Activated gamma-delta T cell treated with anti-CD3 and anti-CD28 coated beads, Interleukin-2, amount 50 U/mL, for 16 hours (primary cell): Measurements from ENCODE around the gene ASIC2.

Experiments
- DNase-seq: peaks from one replicate; pipeline ENCODE4 v3.0.0-alpha.2; 2020; ENCODE audit warnings: low read depth

The ASIC2 gene

DNA sequence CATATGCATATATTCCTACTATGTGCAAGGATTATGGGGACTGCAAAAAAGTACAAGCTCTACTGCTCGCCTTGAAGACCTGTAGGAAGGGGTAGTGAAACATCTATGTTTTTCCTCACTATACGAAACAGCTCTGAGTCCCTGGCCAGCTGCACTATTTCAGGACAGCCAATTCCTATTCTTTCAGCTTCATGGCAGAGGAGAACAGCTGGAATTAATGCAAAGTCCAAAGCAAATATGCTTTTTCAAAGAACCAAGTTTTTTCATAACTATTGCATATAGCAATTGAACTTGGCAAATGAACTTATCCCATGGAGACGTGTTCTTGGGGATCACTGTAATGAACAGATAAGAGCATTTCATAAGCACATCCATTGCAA is 179.1 kb downstream of the ASIC2 start:
- no peak for DNase-seq

DNA sequence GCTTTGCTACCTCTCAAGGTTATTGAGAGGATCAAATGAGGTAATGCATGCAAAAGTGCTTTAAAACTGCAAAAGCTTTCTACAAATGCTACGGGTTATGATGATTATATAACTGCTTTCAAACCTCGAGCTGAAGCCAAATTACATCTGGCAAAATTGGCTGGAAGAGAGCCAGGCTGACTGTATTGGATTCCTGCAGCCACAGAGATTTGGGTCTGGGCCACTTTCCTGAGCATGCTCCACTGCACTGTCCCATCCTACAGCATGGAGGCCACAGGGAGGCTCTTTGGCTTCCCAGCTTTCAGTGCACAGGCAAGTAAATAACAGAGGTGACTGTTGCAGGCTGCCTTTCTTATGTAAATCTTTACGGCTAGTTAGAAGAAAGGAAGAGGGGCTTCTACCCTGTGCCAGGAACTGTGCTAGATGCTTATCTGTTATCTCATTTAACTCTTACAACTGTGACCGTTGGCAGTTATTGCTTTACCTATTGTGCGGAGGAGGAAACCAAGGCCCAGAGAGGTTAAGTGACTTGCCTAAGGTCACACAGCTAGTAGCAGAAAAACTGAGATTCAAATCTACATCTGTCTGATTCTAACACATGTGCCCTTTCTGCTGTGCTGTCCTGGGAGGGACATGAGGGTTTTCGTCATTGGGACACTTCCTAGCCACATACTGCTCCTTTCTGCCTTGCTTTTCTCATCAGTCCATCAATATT is 179.7 kb downstream of the ASIC2 start:
- no peak for DNase-seq

DNA sequence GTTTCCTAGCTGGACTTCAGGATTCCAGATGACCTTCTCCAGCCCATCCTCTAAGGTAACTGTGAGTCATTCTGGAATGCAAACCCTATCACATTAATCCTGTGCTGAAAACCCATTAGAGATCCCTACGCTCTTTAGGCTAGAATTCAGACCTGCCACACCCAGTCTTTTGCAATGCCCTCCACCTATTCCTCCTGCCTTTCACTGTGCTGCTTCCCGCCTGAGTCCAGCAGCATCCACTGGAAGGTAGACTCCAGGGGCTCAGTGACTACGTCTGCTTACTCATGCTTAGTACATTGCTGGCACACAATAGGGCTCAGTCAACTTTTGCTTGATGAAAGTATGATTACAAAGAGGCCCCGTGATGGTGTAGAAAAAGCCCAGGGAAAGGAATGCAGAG is 180.3 kb downstream of the ASIC2 start:
- DNase-seq, result no peak

DNA sequence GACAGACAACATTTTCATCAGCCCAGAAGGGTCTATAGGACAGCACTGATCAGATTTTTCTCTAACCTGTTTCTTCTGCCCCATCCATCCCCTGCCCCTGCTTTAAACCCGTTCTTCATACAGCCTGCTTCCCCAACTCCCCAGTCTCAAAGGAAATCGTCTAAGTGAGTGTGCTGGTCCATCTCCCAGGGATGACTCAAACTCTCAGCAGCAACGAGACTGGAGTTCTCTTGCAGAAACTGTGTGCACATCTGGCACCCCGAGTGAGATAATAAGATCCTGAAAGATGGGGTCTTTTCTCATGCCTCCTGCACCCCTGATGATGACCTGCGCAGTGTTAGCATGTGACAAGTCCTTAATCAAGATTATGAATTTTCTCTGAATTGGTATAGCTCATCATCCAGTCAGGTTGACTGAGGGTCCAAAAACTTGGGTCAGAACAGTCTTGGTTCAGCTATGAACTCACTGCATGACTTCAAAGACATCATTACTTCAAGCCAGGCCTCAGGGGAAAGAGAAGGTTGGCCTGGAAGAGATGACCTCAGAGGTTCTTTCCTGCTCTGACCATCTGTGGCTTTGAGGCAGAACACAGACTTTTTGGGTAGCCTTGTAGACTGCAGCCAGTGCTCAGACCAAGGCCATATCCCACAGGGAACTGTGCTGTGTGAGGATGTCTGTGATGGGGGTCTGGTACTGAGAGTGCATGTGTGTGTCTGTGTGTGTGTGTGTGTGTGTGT is 183.6 kb downstream of the ASIC2 start:
- DNase-seq, result no peak

DNA sequence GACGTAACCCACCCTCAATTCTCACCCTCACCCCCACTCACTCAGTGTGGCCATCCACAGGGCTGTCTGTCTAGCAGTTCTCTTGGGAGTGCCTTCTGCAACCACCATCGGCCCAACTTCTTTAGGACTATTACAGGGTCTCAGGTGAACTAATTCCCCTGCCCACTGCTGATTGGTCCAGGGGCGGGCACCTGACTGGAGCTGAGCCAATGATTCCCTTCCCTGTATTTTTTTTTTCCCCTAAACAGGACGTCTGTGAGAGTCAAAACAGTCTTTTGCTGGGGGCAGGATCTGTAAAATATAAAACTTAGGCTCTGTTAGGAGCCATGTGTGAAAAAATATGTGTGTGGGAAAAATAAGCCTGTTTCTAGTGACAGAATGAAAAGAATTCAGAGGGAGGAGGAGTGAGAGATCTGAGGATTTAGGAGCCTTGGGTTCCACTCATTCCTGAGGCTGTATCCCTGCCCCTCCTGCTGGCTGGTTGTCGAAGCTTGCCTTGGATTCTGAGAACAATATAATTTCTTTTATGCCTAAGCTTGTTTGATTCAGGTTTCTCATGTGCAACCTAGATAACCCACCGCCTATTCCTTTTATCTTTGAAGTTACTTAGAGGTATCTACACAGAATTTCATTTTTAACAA is 186.4 kb downstream of the ASIC2 start:
- no peak for DNase-seq

DNA sequence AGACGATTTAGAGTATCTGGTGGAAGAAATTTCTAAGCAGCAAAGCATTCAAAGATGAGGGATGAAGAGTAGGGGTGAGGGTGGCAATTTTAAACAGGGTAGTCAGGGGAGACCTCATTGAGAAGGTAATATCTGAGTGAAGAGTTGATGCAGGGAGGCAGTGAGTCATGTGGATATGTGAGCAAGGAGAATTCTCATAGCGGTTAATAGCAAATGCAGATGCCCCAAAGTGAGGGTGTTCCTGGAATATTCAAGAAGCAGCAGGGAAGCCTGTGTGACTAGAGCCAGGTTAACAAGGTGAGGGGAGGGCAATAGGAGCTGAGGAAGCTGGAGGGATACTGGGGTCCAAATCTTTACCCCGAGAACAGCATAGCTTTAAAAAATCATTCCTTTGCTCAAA is 187.2 kb downstream of the ASIC2 start:
- no peak for DNase-seq

DNA sequence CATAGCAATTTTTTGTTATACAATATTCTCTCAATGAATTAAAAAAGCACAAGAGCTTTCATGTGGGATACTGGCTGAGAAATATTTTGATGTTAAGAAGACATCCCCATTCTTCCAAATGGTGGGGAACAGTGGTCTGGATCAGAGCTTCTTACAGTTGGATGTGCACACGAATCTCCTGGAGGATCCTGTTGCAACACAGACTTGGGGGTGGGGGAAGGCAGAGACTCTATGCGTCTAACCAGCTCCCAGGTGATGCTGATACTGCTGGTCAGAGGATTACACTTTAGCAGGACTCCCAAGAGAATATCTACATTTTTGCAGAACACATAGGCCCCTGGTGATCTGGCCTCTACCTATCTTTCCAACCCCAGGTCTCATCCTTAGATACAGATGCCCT is 193.2 kb downstream of the ASIC2 start:
- no peak for DNase-seq

DNA sequence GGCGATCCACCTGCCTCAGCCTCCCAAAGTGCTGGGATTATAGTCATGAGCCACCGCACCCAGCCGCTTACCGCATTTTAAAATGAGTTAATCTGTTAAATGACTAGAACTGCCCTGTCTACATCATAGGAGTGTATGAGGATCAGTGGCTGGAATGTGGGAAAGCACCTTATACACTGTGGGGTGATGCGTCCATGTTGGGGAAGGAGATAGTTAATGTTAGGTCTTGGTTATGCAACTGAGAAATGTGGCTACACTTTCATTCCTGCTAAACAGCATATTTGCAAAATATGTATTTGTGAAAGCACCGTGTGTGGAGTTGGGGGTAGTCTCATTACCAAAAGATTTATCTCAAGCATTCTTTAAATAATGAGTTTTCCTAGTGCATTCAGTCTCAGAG is 193.8 kb downstream of the ASIC2 start:
- no peak for DNase-seq

DNA sequence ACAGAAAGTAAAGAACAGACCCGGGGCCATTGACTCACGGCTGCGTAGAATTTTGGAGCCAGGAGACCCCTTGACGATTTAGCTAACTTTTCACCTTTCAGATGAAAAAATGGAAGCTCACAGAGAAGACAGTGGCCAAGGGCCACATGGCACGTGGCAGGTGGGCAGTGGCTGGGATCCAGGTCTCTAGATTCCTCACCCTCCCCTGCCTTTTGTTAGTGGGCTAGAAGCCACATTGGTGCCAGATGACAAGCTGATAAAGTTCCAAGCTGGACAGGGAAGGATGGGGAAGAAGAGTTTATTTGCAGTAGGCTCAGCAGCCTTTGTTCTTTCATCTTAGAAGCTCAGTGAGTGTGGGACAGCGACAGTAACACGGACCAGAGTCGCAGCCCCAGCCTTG is 195.7 kb downstream of the ASIC2 start:
- DNase-seq, result no peak

DNA sequence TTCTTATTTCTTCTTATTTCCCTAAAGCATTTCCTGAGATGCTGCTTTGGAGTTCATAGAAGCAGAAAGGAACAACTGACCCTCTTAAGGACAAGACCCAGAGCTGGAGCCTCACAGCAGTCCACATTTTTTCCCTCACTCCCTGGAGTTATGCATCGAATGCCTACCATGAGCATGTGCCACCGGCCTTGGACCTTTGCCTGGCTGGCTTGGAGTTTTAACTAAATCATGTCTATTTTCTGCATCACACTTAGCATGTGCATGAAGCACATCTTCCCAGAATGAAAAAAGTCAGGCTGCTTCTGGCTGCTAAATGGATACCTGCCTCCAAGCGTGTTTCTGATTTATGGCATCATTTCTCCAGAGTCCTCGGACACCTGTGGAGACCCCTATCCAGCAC is 196.9 kb downstream of the ASIC2 start:
- no peak for DNase-seq

DNA sequence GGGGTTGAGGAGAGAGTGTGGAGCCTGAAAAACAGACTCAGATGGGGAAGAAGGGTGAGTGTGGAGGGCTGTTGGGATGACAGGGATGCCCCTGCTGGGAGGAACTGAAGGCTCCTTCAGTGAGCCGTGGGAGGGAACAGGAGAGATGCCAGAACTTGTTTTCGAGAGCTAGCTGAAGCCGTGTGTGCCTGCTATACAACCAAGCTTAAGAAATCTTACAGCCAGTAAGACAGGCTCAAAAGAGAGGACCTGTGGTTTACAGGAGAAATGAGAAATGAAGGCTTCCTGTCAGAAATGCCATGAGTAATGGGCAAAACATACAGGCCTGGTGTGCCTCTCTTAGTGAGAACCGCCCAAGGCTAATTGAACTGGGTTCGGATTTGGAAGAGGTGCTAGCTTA is 201.8 kb downstream of the ASIC2 start:
- no peak for DNase-seq

DNA sequence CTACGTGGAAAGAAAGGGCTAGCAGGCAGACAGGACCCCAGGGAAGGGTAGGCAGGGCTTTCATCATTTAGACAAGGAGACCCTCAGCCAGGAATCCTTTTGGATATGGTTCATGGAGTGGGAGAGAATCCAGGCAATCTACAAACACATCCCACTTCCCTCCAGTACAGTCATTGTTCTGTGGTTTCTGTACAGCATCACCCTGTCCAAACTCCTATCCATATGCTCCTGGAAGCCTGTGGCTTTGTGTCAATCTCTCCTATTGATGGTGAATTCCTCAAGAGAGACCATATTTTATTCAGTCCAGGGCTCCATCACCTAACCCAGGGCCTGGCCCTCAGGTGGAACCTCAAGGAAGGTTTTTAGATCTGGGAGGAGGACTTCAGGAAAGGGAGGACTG is 202.3 kb downstream of the ASIC2 start:
- DNase-seq, result no peak

DNA sequence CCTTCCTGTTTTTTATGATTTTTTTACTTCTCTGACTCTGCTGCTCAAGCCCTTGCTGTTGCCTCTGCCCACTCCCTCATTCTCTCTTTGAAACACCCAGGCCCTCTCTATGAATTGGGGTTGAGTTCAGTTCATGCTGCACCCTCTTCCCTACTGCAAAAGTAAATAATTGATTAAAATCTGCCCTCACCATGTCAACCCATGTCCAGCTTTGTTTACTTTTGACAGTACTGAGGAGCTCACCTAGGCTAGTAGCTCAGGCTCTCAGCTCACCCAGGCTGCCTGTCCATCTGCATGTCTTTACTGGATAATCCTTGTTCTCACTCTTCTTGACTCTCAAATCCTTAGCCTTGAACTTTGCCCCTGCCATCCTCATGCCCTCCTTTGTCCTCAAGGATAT is 206.2 kb downstream of the ASIC2 start:
- DNase-seq, result no peak

DNA sequence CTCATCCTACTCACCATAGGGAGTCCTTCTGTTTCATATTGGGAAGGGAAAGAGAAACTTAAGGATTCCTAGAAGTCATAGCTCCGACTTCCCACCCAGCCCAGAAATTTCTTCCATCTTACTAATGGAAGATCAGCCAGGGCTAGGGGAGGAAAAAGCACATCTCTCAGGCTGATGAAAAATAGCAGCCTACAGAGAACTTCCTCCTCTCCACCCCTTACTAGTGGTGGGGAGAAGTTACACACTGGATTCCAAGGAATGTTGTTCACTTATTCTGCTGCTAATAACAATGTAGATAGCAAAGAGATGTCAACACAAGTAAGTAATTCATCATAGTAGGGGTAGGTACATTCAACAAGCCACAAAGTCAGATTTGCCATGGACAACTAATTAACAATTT is 207.1 kb downstream of the ASIC2 start:
- no peak for DNase-seq

DNA sequence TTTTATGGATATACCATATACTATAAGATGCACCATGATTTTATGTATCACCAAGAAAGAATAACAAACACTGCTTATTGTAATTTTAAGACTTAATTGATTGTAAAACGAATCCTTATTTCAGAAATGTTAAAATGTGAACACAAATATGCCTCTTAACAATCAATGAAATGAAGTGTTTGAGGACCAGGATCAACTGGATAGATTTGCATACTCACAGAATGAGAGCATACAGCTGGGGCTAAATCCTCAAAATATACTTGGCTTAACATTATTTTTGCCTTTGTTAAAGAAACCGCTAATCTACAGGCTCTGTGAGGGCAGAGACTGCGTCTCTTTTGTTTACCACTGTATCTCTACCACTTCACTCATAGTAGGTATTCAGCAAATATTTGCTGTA is 207.8 kb downstream of the ASIC2 start:
- DNase-seq, result no peak

DNA sequence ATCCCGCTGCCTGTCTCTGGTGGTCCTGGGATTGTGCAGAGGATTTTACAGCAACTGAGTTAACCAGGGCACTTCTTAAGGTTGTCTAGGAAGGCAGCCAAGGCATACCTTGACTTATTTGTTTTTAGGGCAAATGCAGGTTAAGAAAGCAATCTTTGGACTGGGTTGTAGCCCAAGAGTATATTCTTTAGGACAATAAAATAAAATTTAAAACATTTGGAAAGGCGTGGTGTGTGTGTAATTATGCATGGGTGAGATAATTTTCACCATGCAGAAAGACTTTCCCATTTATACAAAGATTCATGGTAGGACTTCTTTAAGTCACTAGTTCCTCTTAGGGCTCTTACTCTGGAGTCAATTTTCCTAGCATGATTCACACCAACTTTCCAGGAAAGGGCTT is 208.3 kb downstream of the ASIC2 start:
- no peak for DNase-seq

DNA sequence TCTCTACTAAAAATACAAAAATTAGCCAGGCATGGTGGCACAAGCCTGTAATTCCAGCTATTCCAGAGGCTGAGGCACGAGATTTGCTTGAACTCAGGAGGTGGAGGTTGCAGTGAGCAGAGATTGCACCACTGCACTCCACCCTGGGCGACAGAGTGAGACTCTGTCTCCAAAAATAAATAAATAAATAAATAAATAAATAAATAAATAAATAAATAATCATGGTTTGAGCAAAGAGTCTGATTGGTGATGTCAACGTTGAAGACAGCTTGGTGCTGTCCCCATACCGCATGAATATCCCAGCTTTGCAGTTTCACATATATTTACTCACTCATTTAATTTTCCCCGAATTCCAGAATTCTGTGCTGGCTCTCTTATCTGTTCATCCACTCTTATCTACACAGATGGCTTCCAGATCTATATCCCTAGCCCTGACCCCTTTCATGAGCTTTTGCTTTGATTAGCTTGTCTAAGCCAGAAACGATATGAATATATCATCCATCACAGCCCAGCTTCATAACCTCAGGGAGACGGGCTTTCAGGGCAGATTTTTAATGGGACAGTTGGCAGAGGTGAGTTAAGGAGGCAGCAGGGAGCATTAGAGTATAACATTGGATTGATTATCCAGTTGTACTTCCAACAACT is 210.4 kb downstream of the ASIC2 start:
- DNase-seq, result no peak

DNA sequence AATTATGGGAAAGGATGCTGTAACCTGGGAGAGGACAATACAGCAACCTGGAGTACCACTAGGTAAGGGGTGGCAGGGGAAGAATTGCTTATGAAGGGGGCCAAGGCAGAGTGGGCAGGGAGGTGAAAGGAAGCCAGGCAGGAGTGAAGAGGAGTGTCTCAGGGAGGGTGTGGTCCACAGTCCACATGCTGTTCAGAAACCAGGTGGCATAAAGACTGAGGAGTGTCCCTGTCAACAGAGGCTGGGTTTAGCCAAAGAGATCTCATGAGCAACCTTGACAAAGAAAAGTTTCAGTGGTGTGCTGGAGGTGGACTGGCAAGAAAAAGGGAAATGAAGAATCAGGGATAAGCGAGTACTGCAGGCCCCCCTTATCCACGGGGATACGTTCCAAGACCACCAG is 213.0 kb downstream of the ASIC2 start:
- no peak for DNase-seq

DNA sequence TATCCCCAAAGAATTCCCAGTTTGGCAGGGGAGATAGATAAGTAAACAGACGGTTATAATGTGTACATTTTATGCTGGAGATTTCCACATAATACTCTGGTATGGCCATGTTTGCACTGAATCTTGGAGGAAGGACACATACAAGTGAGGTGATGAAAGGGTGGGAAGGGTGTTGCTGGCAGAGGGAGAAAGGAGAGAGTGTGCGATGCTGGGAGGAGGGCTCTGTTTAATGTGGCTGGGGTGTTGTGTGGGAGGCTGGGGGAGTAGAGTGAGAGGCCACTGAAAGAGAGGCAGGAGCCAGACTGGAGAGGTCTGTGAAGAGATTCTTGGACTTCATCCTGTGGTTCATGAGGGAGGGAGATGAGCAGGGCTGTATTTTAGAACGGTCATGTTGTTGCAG is 213.9 kb downstream of the ASIC2 start:
- DNase-seq, result no peak

DNA sequence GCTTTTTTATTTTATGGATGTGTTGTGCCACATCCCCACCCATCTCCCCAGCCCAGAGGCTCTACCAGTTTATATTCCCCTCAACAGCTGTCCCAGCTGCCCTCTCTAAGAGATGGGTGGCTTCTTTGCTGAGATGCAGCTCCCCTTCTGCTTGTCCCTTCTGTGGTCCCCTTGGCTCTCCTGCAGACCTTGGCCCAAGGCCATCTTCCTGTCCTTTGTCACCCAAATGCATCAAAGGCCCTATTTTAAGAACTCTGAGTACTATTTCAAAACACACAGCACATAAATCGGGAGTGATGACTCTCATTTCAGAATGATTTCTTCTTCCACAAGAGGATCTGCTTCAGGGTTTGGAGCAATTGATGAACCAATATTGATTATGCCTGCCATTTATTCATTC is 216.1 kb downstream of the ASIC2 start:
- no peak for DNase-seq

DNA sequence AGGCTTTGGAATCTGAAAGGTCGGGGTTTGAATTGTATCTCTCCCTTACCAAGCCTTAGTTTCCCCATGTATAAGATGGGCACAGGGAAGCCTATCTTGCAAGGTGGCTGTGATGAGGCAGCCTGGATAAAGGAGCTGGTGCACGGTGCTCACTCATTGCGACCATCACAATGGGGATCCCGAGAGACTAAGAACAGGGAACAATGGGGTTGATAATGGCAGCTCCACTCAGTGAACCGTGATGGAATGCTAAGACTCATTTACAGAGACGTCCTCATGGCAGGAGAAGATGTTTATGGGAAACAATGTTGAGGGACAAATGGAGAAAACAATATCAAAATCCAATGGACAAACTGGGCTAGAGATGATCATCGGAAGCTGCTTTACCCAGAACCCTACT is 219.7 kb downstream of the ASIC2 start:
- no peak for DNase-seq

DNA sequence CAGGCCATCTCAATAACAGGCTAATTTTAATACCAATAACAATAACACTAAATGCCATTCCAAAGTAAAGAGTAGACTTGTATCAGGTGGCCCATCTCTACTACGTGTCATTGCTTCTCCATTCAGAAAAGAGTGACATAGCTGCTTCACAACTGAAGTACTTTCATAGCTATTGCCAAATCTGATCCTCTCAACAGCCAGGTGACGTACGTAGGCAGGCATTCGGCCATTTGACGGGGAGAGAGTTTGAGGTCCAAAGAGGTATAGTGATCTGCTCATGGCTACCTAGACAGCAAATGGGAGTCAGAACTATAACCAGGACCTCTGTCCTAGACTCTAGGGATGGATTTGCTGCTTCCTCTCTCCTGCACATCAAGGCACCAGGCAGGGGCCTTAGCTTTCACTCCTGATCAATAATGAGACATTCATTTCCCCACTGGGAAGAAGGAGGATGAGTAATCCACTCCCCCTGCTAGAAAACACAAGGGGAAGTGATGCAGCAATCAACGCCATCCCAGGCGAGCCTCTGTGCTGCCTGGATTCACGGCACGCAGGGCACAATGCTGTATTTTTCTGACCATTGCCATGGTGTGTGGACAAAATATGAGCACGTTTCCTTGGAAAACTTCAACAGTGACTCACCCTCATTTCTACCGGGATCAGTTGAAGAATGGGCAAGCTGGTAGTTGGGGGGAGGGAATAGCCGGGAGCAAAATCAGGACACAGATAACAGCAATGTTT is 220.5 kb downstream of the ASIC2 start:
- DNase-seq, result no peak
